Germinal center (tissue), 1 donor: ENCODE measurements around the gene ANOS1.

ENCODE experiments used
- DNase-seq: peaks from one replicate; pipeline ENCODE4 v3.0.0; 2012; ENCODE audit warnings: mixed read lengths, low spot score

The ANOS1 gene

GRCh38 chrX:8714164-8714563 lies 17.8 kb downstream of the ANOS1 start:
- no peak for DNase-seq

GRCh38 chrX:8711401-8711800 lies 20.5 kb downstream of the ANOS1 start:
- DNase-seq = no peak

GRCh38 chrX:8704184-8704583 lies 27.8 kb downstream of the ANOS1 start:
- no peak for DNase-seq

GRCh38 chrX:8692871-8693270 lies 39.1 kb downstream of the ANOS1 start:
- no peak for DNase-seq

GRCh38 chrX:8689473-8689872 lies 42.5 kb downstream of the ANOS1 start:
- DNase-seq = no peak

GRCh38 chrX:8688776-8689175 lies 43.2 kb downstream of the ANOS1 start:
- DNase-seq = no peak

GRCh38 chrX:8684201-8684965 lies 47.6 kb downstream of the ANOS1 start:
- DNase-seq = no peak

GRCh38 chrX:8683687-8684086 lies 48.2 kb downstream of the ANOS1 start:
- DNase-seq = no peak

- no peak for DNase-seq
Observed at GRCh38 chrX:8679550-8679949, 52.4 kb downstream of the ANOS1 start.

GRCh38 chrX:8675006-8675630 lies 56.8 kb downstream of the ANOS1 start:
- DNase-seq = no peak

GRCh38 chrX:8673201-8673600 lies 58.7 kb downstream of the ANOS1 start:
- no peak for DNase-seq

GRCh38 chrX:8672176-8672575 lies 59.8 kb downstream of the ANOS1 start:
- no peak for DNase-seq

GRCh38 chrX:8668813-8669212 lies 63.1 kb downstream of the ANOS1 start:
- no peak for DNase-seq

- DNase-seq = no peak
Observed at GRCh38 chrX:8663325-8663724, 68.6 kb downstream of the ANOS1 start.

- DNase-seq = no peak
Observed at GRCh38 chrX:8657883-8658282, 74.1 kb downstream of the ANOS1 start.

GRCh38 chrX:8653956-8654355 lies 78.0 kb downstream of the ANOS1 start:
- DNase-seq = no peak

- no peak for DNase-seq
Observed at GRCh38 chrX:8649969-8650368, 82.0 kb downstream of the ANOS1 start.

- no peak for DNase-seq
Observed at GRCh38 chrX:8647176-8647575, 84.8 kb downstream of the ANOS1 start.

GRCh38 chrX:8639949-8640475 lies 91.9 kb downstream of the ANOS1 start:
- DNase-seq = no peak

GRCh38 chrX:8636497-8636896 lies 95.4 kb downstream of the ANOS1 start:
- no peak for DNase-seq

GRCh38 chrX:8635812-8636211 lies 96.1 kb downstream of the ANOS1 start:
- no peak for DNase-seq

GRCh38 chrX:8632924-8633323 lies 99.0 kb downstream of the ANOS1 start:
- DNase-seq = no peak

- DNase-seq = no peak
Observed at GRCh38 chrX:8629871-8630270, 102.1 kb downstream of the ANOS1 start.

- no peak for DNase-seq
Observed at GRCh38 chrX:8627796-8628195, 104.1 kb downstream of the ANOS1 start.
